NB4 (cell line): ENCODE results near the gene ITGB8.
A peak's percentile ranks its signal among the peaks of the same experiment; 100 is the strongest.

ENCODE experiments used
- DNase-seq: peaks from one replicate; pipeline ENCODE4 v3.0.0; 2010; ENCODE audit warnings: low read depth
- H3K4me3 ChIP-seq: one replicate; pipeline ENCODE4 v1.5.1; 2011; ENCODE audit warnings: mild to moderate bottlenecking, low read depth, low read length, moderate library complexity
- MYC ChIP-seq: IDR thresholded peaks from 2 replicates; pipeline ENCODE4 v1.6.1; 2011; ENCODE audit warnings: low read depth, low read length
- POLR2A ChIP-seq: IDR thresholded peaks from 2 replicates; pipeline ENCODE4 v1.6.1; 2011; ENCODE audit warnings: mild to moderate bottlenecking; ENCODE audit not compliant: insufficient read length; ENCODE audit errors: extremely low read depth
- TF ChIP-seq, protein P1 (sequence below): IDR thresholded peaks from one replicate; pipeline ENCODE4 v1.5.1; 2012; ENCODE audit warnings: low read depth, low read length
- TF ChIP-seq, protein P2 (sequence below): IDR thresholded peaks from 2 replicates; pipeline ENCODE4 v1.6.1; 2011; ENCODE audit warnings: low read depth, low read length

The ITGB8 gene

DNA sequence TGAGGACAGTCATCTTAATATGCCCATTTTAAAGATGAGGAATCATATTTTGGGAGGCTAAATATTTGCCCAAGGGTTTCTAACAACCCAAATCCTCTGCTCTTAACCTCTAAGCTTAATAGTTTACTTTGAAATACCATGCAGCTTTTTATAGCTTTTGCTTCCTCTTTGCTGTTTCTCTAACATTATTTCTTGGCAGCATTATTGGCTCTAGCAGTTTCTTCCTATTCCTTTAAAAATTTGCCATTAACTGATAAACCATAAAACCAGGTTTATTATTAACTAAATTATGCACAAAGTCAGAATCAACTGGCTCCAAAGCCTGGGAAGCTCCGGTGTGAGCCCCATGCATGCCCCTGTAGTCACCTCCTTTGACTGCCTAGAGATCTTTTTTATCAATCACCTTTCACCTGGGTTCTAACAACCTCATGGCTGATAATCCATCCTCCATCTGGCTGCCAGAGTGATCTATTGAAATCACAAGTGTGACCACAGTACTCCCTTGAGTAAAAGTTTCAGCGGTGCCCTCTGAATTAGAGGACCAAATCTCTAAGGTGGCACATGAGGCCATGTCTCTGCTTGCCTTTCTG lies 62.4 kb downstream of the ITGB8 start:
- no peak for TF ChIP-seq POLR2A
- TF ChIP-seq, protein P1, sequence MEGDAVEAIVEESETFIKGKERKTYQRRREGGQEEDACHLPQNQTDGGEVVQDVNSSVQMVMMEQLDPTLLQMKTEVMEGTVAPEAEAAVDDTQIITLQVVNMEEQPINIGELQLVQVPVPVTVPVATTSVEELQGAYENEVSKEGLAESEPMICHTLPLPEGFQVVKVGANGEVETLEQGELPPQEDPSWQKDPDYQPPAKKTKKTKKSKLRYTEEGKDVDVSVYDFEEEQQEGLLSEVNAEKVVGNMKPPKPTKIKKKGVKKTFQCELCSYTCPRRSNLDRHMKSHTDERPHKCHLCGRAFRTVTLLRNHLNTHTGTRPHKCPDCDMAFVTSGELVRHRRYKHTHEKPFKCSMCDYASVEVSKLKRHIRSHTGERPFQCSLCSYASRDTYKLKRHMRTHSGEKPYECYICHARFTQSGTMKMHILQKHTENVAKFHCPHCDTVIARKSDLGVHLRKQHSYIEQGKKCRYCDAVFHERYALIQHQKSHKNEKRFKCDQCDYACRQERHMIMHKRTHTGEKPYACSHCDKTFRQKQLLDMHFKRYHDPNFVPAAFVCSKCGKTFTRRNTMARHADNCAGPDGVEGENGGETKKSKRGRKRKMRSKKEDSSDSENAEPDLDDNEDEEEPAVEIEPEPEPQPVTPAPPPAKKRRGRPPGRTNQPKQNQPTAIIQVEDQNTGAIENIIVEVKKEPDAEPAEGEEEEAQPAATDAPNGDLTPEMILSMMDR, result no peak
- no peak for TF ChIP-seq MYC
- TF ChIP-seq, protein P2, sequence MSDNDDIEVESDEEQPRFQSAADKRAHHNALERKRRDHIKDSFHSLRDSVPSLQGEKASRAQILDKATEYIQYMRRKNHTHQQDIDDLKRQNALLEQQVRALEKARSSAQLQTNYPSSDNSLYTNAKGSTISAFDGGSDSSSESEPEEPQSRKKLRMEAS, result no peak
- DNase-seq, result no peak
- H3K4me3 ChIP-seq, result no peak overlapping the region

DNA sequence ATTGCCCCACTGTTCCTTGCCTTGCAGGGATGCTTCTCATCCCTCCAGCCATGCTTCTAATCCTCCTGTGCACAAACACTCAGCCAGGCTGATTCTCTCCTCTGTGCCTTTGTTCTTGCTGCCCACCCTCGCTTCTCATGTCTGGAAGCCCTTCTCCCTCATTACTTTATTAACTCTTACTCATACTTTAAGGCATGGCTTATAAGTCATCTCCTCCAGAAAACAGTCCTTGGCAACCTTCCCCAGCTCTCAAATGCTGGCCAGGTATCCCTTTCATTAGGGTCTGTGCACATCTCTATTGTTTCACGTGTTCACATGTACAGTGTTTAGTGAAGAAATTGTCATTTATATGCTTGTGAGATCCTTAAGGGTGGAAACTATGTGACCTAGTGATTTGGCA lies 62.9 kb downstream of the ITGB8 start:
- no peak for DNase-seq
- no peak for TF ChIP-seq POLR2A
- TF ChIP-seq, protein P1, result no peak
- no peak for TF ChIP-seq MYC
- TF ChIP-seq, protein P2, result no peak
- H3K4me3 ChIP-seq, result no peak overlapping the region

DNA sequence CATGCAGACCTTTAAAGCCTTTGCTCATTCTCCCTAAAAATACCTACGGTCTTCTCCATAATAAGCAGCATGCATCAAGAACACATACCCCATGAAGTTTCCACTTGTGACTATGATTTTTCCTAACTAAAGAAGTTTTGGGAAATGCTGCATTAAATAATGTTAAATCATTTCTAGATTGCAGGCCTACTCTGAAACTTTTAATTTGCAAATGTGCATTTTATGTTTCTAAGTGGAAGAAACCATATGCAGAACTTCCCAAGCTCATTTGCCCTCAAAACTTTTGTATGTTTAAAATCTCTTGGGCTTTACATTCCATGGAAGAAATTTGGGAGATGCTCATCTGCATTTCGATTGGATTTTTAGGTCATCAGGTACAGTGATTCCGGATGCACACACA lies 63.6 kb downstream of the ITGB8 start:
- H3K4me3 ChIP-seq, result no peak overlapping the region
- TF ChIP-seq POLR2A (no peak), MYC (no peak)
- TF ChIP-seq, protein P2, result no peak
- TF ChIP-seq, protein P1, result no peak
- no peak for DNase-seq

DNA sequence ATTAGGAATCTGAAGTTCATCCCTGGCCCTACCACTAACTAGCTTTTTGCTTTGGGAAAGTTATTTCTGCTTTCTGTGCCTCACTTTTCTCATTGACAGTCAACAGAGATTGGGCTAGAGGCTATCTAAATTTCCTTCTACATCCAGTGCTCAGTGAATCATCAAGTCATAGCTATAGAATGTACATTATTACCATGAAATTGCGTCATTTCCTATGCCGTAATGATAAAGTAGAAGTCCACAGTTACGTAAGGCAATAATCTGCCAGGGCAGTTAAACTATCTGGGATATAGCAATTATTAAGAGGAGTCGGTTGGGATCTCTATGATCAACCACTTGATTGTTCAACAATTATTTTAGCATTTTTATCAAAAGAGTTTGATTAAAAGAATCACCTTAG lies 64.4 kb downstream of the ITGB8 start:
- DNase-seq, result peak; percentile 73
- TF ChIP-seq MYC, result 0 out of 2 replicates have a peak, but pooled peaks have one; percentile 15
- TF ChIP-seq, protein P2, result no peak
- H3K4me3 ChIP-seq, result no peak overlapping the region

DNA sequence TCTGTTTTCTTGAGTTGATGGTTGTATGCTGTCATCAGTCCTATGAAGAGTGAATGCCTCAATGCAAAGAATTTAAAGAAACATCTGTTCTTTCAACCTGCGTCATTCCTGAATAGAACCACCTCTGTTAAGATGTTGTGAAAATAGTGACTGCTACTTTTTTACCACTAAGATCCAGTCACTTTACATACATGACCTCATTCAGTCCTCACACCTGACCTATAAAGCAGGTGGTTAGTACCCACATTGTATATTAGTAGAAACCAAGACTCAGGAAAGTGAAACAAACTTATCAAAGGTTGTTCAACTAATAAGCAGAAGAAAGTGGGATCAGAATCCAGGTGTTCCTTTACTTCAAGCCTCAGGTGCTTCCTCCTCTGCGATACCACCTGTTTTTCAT lies 64.8 kb downstream of the ITGB8 start:
- H3K4me3 ChIP-seq, result no peak overlapping the region
- DNase-seq, result no peak
- TF ChIP-seq MYC (no peak), POLR2A (no peak)
- TF ChIP-seq, protein P2, result no peak
- TF ChIP-seq, protein P1, result no peak

DNA sequence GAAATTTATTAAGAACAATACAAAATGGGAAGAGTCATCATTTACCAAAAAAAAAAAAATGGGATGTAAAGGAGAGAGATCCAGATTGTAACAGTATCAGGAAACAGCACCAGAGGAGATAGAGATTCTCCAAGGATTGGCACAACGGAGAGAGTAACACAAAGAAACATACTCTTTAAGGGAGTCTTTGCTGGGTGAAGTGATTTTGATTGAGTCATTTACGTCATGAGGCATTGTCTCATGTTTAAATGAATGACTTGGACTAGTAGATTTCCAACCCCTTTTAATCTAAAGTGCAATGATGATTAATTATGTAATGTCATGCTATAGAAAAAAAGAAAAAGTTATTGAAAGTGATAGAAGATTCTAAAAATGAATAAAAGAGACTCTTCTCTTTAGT lies 68.8 kb downstream of the ITGB8 start:
- no peak for DNase-seq
- TF ChIP-seq POLR2A (no peak), MYC (no peak)
- TF ChIP-seq, protein P2, result no peak
- TF ChIP-seq, protein P1, result no peak
- H3K4me3 ChIP-seq, result no peak overlapping the region
